ENCODE measurements around the gene CCDC88C.
"Not testable (repeated sequence)": the region's sequence is repeated elsewhere in the genome, so short reads cannot be mapped to it uniquely, and the experiment has no call there.

CCDC88C gene

GRCh38 chr14:91283666-91284065, 134.0 kb downstream of the CCDC88C start:
- no peak for DNase-seq

- no peak for DNase-seq
Observed at GRCh38 chr14:91282954-91283645, 134.5 kb downstream of the CCDC88C start.

- no peak for DNase-seq
Observed at GRCh38 chr14:91281346-91281745, 136.3 kb downstream of the CCDC88C start.

GRCh38 chr14:91280129-91280528, 137.5 kb downstream of the CCDC88C start:
- DNase-seq = no peak

GRCh38 chr14:91279354-91279753, 138.3 kb downstream of the CCDC88C start:
- DNase-seq = no peak

- DNase-seq = no peak
Observed at GRCh38 chr14:91278383-91278715, 139.3 kb downstream of the CCDC88C start.

- no peak for DNase-seq
Observed at GRCh38 chr14:91277546-91278382, 139.9 kb downstream of the CCDC88C start.

- no peak for DNase-seq
Observed at GRCh38 chr14:91274796-91275195, 142.8 kb downstream of the CCDC88C start.

- no peak for DNase-seq
Observed at GRCh38 chr14:91273885-91274273, 143.7 kb downstream of the CCDC88C start.

GRCh38 chr14:91273273-91273884, 144.2 kb downstream of the CCDC88C start:
- DNase-seq = no peak

- DNase-seq = no peak
Observed at GRCh38 chr14:91272341-91273272, 145.0 kb downstream of the CCDC88C start.

- DNase-seq = no peak
Observed at GRCh38 chr14:91271639-91272038, 146.0 kb downstream of the CCDC88C start.

GRCh38 chr14:91270619-91271018, 147.0 kb downstream of the CCDC88C start:
- DNase-seq = no peak

- no peak for DNase-seq
Observed at GRCh38 chr14:91270188-91270587, 147.4 kb downstream of the CCDC88C start.

- no peak for DNase-seq
Observed at GRCh38 chr14:91269076-91269991, 148.3 kb downstream of the CCDC88C start.

- no peak for DNase-seq
Observed at GRCh38 chr14:91267965-91268437, 149.6 kb downstream of the CCDC88C start.

GRCh38 chr14:91266276-91266675, 151.3 kb downstream of the CCDC88C start:
- DNase-seq = not testable (repeated sequence)

GRCh38 chr14:91265404-91265803, 152.2 kb downstream of the CCDC88C start:
- no peak for DNase-seq

- no peak for DNase-seq
Observed at GRCh38 chr14:91264151-91265150, 153.2 kb downstream of the CCDC88C start.

GRCh38 chr14:91263329-91263728, 154.3 kb downstream of the CCDC88C start:
- no peak for DNase-seq
